T-helper 2 cell treated with Interferon-gamma antibody and Interleukin-4, amounts not matched to agents 100 ng/mL and 5 ng/mL, for 36 hours (primary cell): Measurements from ENCODE around the gene CLEC9A. TPM values are rescaled to one million over a fixed set of nuclear protein-coding genes. Genes with fewer than 3 reads are reported as not detected.
"Not testable (repeated sequence)": the region's sequence is repeated elsewhere in the genome, so short reads cannot be mapped to it uniquely, and the experiment has no call there.

Source experiments
- intact Hi-C: fragments of 100-400 bp; cut with micrococcal nuclease; formaldehyde crosslinking; loops from one replicate; pipeline ENCODE4 v1.15.1; 2023
- total RNA-seq: library from RNA; stranded (reverse); gene quantifications from 2 replicates; pipeline ENCODE4 v1.2.3, GENCODE V29; 2022

Gene CLEC9A
- not detected in 2 replicates for total RNA-seq

DNA sequence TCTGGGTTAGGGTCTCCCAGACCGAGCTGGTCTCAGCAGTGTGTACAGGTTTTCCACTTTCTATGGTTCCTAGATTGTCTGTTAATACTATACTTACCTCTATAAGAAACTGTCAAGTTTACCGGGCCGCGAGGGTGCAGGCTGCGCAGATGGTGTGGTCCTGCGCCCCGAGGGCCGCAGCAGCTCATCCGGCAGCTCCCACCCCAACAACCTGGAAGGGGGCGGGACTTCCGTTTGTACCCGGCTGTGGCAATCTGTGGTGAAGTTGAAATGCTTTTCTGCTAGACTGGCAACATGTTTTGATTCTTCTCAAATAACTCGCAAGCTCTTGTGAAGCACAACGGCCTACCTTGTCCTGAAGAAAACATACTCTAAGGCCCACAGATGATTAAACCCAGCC is at the start of gene CLEC9A:
Gene CLEC9A (plus strand): TSS at position 237 of the 400 bp plus-strand sequence. CDS start 22,006 bp downstream, outside the sequence.
- intact Hi-C loops, result no loop called here

GRCh38 chr12:9991876-9992275 is 38.6 kb upstream of the CLEC9A start:
- intact Hi-C loops, result no loop called here

DNA sequence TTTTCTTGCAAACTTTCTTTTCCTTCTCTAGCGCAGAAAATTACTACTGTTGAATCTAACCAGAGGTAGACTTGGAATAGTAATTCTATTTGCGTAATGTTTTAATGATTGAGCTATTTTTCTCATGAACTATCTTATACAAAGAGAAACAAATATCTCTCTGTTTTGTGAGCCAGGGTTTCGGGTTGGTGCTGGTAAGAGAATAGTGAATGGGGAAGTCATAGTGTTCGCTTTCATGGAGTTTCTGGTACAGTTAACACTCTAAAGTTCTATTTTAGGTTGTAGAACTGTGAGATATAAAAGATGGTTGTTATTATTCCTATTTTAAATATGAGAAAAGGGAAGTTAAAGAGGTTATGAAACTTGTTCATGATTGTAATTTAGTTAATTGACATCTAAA is 38.2 kb upstream of the CLEC9A start:
- intact Hi-C loops, result no loop called here

DNA sequence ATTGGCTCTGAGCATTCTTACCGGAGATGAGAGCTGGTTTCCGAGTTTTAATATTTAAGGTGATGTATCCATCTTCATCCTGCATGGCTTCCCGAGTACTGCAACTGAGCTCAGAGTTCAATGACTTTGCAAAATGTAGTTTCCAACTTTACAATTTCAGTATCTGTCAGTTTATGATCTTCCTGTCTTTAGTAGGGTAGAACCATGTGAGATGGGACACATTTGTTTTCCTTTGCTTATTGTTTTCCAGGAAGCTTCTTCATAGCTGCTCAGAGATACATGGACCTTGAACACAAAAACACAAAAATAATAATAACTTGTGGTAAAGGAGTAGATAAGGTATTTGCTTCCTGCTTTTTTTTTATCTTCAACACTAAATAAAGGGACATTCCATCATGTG is 31.5 kb upstream of the CLEC9A start, which contains the start of gene CLEC1B:
Gene CLEC1B (minus strand): TSS at position 106 of the 400 bp plus-strand sequence. CDS start 21 bp downstream, at position 85.
- intact Hi-C loops, result loop anchor here (2.0 kb wide), 1 partner anchor 40 kb away; no protein-coding TSS in a partner anchor

- intact Hi-C loops, result no loop called here
These were observed 29.2 kb upstream of the CLEC9A start for GRCh38 chr12:10001171-10001776.

DNA sequence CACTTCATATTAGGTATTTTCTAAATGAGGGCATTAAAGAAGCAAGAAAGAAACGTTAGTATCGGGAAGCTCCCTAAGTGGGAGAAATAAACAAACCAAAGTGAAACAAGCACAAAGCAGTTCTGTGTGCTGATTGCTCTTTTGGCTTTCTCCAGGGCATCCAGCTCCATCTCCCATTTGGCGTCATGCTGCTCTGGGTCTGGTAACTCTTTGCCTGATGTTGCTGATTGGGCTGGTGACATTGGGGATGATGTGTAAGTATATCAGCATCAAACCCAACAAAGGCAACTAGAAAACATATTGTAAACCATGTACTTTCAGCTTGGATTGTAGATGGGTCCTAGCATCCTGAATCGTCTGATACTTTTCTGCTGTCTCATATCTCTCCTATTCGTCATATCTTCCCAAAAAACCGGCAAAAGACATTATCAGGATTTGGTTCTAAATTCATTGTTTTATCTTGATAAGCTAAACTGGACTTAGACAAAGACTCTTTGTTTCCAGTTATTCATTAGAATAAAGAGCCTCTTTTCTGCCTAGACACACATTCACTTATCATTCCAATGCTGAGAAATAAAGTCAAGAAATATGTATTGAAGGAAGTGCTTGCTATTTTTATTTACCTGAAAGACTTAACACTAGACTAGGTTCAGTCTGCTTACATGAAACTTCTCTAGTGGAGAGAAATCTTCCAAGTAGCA is 17.7 kb upstream of the CLEC9A start:
- intact Hi-C loops, result no loop called here

DNA sequence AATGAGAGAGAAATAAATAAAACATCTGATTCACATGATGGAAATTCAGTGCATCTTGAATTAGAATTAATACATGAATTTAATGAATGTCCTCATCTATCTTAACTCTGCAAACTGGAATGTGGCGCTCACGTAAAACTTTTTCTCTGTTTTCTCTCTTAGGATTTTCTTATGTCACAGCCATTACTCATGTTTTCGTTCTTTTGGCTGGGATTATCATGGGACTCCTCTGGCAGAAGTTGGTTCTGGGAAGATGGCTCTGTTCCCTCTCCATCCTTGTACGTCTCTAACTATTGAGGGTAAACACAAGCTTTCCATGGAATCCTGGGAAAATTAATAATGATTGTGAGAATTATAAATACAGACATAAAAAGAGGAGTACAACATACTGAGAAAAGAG is 15.0 kb upstream of the CLEC9A start:
- intact Hi-C loops, result no loop called here

DNA sequence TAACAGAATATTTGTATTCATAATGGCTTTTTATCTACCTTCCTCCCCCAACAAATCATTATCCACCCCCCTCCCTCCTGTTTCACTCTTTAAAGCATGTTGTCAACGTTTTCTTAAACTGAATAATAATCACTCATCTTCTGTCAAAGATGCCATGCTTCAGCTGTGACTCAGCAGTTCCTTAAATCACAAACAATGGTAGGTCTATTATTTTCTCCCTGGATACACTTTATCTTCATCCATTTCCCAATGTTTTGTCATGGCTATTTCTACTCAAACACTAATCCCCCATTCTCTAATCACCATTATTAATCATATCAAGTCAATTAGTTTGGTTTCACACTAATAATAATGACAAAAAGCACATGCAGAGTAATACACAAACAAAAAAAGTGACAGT is 13.6 kb upstream of the CLEC9A start:
- intact Hi-C loops, result no loop called here

DNA sequence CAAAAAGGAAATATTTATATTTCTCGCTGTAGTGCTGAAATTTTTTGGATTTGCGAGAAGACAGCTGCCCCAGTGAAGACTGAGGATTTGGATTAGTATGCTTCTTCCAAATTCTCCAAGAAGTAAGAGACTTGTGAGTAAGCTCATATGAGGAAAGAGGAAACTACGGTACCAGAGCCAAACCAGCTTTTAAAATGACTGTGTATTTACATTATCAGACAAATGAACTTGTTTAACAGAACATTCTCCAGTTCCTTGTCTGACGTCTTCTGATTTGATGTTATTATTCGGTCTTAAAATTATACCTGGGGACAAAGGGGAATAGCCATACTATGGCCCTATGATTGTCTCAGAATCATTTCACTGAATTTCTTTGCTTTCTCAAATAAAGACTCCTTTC is 12.1 kb upstream of the CLEC9A start:
- intact Hi-C loops, result no loop called here

DNA sequence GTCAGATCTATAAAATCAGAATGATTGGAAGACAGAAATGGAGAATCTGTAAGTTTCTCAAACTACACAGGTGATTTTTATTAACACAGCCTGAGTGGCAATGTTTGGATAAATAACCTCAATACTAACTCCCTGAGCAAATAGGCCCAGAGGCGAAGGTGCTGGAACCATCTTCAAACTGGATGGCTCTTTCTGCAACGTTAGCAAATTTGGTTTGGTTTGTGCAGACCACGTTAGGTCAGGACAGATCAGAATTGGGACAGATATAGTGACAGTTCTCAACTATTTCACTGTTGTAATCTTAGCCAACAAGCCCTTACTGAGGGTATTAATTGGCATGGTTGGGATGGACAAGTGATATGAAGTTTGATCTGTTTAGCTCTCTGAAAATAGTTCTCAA is 9.1 kb upstream of the CLEC9A start:
- intact Hi-C loops, result no loop called here

- intact Hi-C loops, result no loop called here
These were observed 5.2 kb upstream of the CLEC9A start for GRCh38 chr12:10025236-10025635.

- intact Hi-C loops, result not testable (repeated sequence)
These were observed 3.8 kb upstream of the CLEC9A start for GRCh38 chr12:10026666-10027065.

DNA sequence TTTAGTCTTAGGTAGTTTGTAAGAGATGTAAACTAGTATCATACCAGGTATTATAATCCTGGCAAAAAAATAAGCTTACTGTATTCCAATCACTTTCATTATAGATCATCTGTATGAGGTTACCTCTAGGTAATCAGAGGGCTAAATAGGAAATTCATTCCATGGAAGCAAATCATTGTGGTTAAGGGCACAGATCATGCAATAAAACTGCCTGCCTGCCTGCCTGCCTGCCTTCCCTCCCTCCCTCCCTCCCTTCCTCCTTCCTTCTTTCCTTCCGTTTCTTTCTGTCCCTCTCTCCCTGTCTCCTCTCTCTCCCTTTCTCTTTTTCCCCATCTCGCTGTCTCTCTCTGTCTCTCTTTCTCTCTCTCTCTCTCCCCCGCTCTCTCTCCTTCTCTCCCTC is 3.2 kb upstream of the CLEC9A start:
- intact Hi-C loops, result no loop called here

DNA sequence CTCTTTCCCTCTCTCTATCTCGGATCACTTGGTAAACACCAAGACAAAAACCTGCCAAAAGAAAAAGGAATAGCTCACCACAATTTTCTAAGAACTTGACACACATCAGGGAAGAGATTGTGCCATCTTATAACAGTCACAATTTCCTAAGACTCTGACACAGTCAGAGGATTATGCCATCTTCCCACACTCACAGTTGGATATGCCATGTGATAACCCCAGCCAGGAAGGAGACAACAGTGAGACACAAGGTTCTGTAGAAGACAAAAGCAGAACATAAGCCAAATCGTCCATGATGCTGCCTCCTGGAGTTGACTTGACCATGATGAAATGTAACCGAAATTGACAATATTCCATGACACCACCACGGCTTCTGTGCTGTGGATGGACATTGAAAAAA is 2.8 kb upstream of the CLEC9A start:
- intact Hi-C loops, result no loop called here

GRCh38 chr12:10031321-10031720 is 839 bp downstream of the CLEC9A start:
- intact Hi-C loops, result no loop called here

DNA sequence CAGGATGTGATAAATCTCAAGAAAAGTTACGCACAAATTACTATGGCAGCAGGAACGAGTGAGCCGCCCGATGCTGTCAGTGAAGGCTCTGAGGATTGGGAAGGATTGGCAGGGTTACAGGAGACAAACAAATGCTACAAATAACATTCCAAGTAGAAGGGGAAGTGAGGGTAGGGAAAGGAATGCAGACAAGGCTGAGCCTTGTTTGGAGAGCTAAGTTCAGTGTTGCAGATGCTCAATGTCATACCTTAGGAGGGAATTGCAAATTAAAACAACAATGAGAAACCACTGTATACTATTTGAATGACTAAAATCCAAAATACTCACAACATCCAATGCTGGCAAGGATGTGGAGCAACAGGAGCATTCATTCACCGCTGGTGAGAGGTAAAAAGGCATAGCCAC is 1.3 kb downstream of the CLEC9A start:
- intact Hi-C loops, result no loop called here

GRCh38 chr12:10033783-10034545 is 3.5 kb downstream of the CLEC9A start:
- intact Hi-C loops, result loop anchor here (1.0 kb wide), 1 partner anchor 106 kb away; no protein-coding TSS in a partner anchor

GRCh38 chr12:10042167-10042566 is 11.7 kb downstream of the CLEC9A start:
- intact Hi-C loops, result no loop called here

DNA sequence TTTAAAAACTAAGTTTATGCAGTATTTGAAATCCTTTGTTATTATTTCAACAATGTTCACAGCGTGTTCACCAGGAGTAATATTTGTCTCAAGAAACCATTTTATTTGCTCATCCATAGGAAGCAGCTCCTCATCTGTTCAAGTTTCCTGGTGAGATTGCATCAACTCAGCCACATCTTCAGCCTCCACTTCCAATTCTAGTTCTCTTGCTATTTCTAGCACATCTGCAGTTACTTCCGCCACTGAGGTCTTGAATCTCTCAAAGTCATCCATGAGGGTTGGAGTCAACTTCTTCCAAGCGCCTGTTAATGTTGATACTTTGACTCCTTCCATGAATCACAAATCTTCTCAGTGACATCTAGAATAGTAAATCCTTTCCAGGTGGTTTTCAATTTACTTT is 18.0 kb downstream of the CLEC9A start:
- intact Hi-C loops, result no loop called here

- intact Hi-C loops, result no loop called here
These were observed 21.9 kb downstream of the CLEC9A start for GRCh38 chr12:10052193-10052913.

DNA sequence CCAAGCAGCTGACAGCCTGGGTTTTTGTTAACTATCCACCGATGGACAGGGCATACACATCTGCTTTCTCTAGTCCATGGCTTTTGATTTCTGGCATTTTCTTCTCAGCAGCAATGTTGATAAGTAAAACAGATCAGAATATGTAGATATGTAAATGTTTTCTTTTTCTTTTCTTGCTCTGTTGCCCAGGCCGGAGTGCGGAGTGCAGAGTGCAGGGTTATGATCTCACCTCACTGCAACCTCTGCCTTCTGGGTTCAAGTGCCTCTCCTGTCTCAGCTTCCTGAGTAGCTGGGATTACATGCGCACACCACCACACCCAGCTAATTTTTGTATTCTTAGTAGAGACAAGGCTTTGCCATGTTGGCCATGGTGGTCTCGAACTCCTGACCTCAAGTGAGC is 27.9 kb downstream of the CLEC9A start:
- intact Hi-C loops, result no loop called here

GRCh38 chr12:10065241-10065640 is 34.8 kb downstream of the CLEC9A start:
- intact Hi-C loops, result no loop called here
